ENCODE results near the gene GAST. TPM values are rescaled to one million over a fixed set of nuclear protein-coding genes. Genes with fewer than 3 reads are reported as not detected.
"Not testable (repeated sequence)": the region's sequence is repeated elsewhere in the genome, so short reads cannot be mapped to it uniquely, and the experiment has no call there.

Gene GAST
- total and polyA plus RNA-seq, 2 donors from 2014 or later = not detected

DNA sequence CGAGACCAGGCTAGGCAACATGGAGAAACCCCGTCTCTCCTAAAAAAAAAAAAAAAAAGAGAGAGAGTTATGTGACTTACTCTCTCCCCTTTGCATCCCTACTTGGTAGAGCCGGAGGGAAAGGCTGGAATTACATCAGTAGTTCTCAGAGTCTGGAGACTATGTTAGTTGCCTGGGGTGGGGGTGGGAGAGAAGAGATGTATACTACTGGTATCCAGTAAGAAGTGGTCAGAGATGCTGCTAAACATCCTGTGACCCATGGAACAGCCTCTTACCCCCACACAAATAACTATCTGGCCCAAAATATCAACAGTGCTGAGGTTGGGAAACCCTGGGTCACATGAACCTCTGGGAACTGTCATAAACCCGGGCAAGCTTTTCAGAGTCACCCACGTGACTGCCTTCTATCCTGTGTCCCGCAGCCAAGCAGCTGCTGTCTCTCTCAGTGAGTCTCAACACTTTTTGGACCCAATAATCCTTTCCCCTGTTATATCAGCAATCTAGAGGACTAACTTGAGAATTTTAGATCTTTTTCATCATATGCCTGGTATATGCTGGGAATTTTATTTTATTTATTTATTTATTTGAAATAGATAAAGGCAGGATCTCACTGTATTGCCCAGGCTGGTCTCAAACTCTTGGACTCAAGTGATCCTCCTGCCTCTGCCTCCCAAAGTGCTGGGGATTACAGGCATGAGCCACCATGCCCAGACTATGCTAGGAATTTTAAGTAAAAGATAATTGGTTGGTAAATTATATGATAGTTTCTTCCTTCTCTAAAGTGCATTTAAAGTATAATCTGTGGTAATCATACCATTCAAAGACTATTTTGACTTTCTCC is 14.8 kb upstream of the GAST start:
- Histone ChIP-seq H3K36me3 (ENCODE audit: control insufficient read depth in 2 of 3, insufficient read depth in 3 of 3, low read length in 3 of 3) (peaks cover 6 to 13% (median 11%) of the 10 kb centered on the region in 3 donors), H3K4me1 (ENCODE audit: control insufficient read depth in 2 of 3, insufficient read depth in 2 of 3, low read depth in 1 of 3, low read length in 3 of 3) (peaks cover 0 to 8% (median 5%) of the 10 kb centered on the region in 3 donors), H3K9ac (ENCODE audit: low read length in 3 of 3) (peak overlapping the region in 1 of 3 donors; percentile 40), H3K4me3 (ENCODE audit: low read length in 3 of 3) (no peak overlapping the region), H3K9me3 (ENCODE audit: control insufficient read depth in 2 of 3, insufficient read depth in 1 of 3, low read length in 3 of 3) (no peaks in the 10 kb centered on the region), H3K27ac (ENCODE audit: low read depth in 2 of 2, low read length in 2 of 2) (no peak overlapping the region), H3K27me3 (ENCODE audit: control insufficient read depth, insufficient read depth, low read length) (no peaks in the 10 kb centered on the region)
- intact Hi-C loops (cut with DNase I) = no loop called here
- FAIRE-seq = no peak
- no peak for TF ChIP-seq CTCF (IDR thresholded peaks at IDR 0.05; ENCODE audit: borderline replicate concordance, extremely low read depth, insufficient read depth)
- peak in 2 of 5 donors; percentile 61 to 82 for DNase-seq

DNA sequence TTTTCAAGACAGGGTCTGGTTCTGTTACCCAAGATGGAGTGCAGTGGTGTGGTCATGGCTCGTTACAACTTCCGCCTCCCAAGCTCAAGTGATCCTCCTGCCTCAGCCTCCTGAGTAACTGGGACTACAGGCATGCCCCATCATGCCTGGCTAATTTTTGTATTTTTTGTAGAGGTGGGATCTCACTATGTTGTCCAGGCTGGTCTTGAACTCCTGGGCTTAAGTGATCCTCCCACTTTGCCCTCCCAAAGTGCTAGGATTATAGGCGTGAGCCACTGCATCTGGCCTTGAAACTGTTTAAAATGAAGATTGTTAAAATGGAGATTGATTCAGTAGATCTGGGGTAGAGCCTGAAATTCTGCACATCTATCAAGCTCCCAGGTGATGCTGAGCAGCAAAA is 11.3 kb upstream of the GAST start:
- H3K27me3 ChIP-seq (ENCODE audit: control insufficient read depth, insufficient read depth, low read length); H3K4me1 ChIP-seq (ENCODE audit: control insufficient read depth in 2 of 3, insufficient read depth in 2 of 3, low read depth in 1 of 3, low read length in 3 of 3); H3K27ac ChIP-seq (ENCODE audit: low read depth in 2 of 2, low read length in 2 of 2); DNase-seq; H3K4me3 ChIP-seq (ENCODE audit: low read length in 3 of 3); intact Hi-C loops (cut with DNase I); H3K9ac ChIP-seq (ENCODE audit: low read length in 3 of 3); H3K9me3 ChIP-seq (ENCODE audit: control insufficient read depth in 2 of 3, insufficient read depth in 1 of 3, low read length in 3 of 3); FAIRE-seq; H3K36me3 ChIP-seq (ENCODE audit: control insufficient read depth in 2 of 3, insufficient read depth in 3 of 3, low read length in 3 of 3): not testable (repeated sequence)

GRCh38 chr17:41702712-41703111 is 9.4 kb upstream of the GAST start:
- Histone ChIP-seq H3K27me3 (ENCODE audit: control insufficient read depth, insufficient read depth, low read length) (no peaks in the 10 kb centered on the region), H3K4me3 (ENCODE audit: low read length in 3 of 3) (no peak overlapping the region), H3K36me3 (ENCODE audit: control insufficient read depth in 2 of 3, insufficient read depth in 3 of 3, low read length in 3 of 3) (no peaks in the 10 kb centered on the region), H3K4me1 (ENCODE audit: control insufficient read depth in 2 of 3, insufficient read depth in 2 of 3, low read depth in 1 of 3, low read length in 3 of 3) (no peaks in the 10 kb centered on the region), H3K27ac (ENCODE audit: low read depth in 2 of 2, low read length in 2 of 2) (no peak overlapping the region), H3K9me3 (ENCODE audit: control insufficient read depth in 2 of 3, insufficient read depth in 1 of 3, low read length in 3 of 3) (no peaks in the 10 kb centered on the region), H3K9ac (ENCODE audit: low read length in 3 of 3) (no peak overlapping the region)
- no peak for TF ChIP-seq CTCF (IDR thresholded peaks at IDR 0.05; ENCODE audit: borderline replicate concordance, extremely low read depth, insufficient read depth)
- DNase-seq = no peak
- FAIRE-seq = no peak
- intact Hi-C loops (cut with DNase I) = no loop called here

- H3K9ac ChIP-seq (ENCODE audit: low read length in 3 of 3) = no peak overlapping the region
- intact Hi-C loops (cut with DNase I) = no loop called here
- H3K9me3 ChIP-seq (ENCODE audit: control insufficient read depth in 2 of 3, insufficient read depth in 1 of 3, low read length in 3 of 3) = no peaks in the 10 kb centered on the region
- no peaks in the 10 kb centered on the region for H3K36me3 ChIP-seq (ENCODE audit: control insufficient read depth in 2 of 3, insufficient read depth in 3 of 3, low read length in 3 of 3)
- DNase-seq (no peak), FAIRE-seq (no peak)
- no peaks in the 10 kb centered on the region for H3K4me1 ChIP-seq (ENCODE audit: control insufficient read depth in 2 of 3, insufficient read depth in 2 of 3, low read depth in 1 of 3, low read length in 3 of 3)
- no peak overlapping the region for H3K4me3 ChIP-seq (ENCODE audit: low read length in 3 of 3)
- no peak overlapping the region for H3K27ac ChIP-seq (ENCODE audit: low read depth in 2 of 2, low read length in 2 of 2)
- no peaks in the 10 kb centered on the region for H3K27me3 ChIP-seq (ENCODE audit: control insufficient read depth, insufficient read depth, low read length)
- TF ChIP-seq CTCF (IDR thresholded peaks at IDR 0.05; ENCODE audit: borderline replicate concordance, extremely low read depth, insufficient read depth) = no peak
Observed at GRCh38 chr17:41705271-41705991, 6.7 kb upstream of the GAST start.
